GM19043 (cell line): ENCODE measurements around the gene ACOT13.
A peak's percentile ranks its signal among the peaks of the same experiment; 100 is the strongest.
"Not testable (repeated sequence)": the region's sequence is repeated elsewhere in the genome, so short reads cannot be mapped to it uniquely, and the experiment has no call there.

Experiments used
- ATAC-seq: cut with Tn5 transposase; IDR thresholded peaks from one replicate; pipeline ENCODE4 v1.9.1; 2021; ENCODE audit warnings: low read depth; ENCODE audit not compliant: unreplicated experiment

The ACOT13 gene

DNA sequence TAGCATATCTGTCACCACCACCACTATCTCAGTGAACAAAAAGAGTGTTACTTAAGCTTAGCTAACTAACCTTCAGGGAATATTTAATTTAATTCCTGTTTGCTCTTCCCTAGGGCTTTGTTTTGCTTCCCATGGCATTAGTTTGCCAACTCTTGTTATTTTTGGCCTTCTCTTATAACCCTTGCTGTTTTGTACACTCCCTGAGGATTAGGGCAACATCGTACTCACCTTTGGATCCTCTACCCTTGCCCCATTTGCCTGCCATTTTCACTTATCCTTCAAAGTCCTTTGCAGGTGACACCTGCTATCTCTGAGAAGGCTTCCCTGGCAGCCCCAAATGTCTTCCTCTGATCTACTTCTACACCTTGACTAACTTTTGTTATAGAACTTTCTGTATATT lies 23.7 kb downstream of the ACOT13 start:
- ATAC-seq = no peak

DNA sequence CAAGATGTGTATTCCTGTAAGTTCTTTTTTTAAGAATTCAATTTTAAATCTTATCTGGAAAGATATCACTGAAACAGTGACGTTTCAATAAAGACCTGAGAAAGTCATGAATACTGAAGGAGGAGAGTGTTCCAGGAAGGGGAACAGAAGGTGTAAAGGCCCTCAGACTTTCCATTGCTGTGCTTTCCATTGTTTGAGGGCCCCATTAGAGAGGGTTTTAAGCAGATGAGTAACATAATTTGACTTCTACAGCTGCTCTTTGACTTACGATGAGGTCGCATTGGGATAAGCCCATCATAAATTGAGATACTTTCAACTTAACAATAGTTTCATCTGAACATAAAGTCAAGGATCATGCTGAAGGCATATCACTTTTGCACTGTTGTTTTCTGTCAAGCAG lies 24.7 kb downstream of the ACOT13 start:
- ATAC-seq = no peak

DNA sequence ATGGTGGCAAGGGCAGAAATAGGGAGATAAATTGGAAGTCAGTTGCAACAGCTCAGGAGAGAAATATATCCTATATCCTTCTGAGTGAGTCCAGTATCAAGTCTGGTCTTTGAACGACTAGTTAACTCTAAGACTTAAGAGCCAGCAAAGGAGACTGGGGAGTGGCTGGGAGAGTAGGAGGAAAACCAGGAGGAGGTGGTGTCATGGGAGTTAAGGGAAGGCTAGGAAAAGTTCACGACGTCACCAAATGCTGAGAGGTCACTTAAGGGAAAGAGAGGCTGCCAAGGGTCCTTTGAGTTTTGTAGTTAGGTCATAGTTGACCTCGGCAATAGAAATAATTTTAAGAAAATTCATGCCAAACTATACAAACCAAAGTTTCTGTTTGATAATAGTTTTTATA lies 25.1 kb downstream of the ACOT13 start:
- ATAC-seq = no peak

DNA sequence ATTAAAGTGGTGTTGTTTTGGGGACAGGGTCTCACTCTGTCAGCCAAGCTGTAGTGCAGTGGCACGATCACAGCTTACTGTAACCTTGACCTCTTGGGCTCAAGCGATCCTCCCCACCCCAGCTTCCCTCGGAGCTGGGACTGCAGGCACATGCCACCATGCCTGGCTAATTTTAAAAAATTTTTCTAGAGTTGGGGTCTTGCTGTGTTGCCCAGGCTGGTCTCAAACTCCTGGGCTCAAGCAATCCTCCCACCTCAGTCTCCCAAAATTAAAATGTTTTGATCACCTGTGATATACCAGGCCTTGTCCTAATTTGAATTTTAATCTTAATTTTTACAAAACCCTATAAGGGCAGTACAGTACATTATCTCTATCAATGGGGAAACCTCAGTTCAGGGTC lies 25.5 kb downstream of the ACOT13 start:
- ATAC-seq = no peak

DNA sequence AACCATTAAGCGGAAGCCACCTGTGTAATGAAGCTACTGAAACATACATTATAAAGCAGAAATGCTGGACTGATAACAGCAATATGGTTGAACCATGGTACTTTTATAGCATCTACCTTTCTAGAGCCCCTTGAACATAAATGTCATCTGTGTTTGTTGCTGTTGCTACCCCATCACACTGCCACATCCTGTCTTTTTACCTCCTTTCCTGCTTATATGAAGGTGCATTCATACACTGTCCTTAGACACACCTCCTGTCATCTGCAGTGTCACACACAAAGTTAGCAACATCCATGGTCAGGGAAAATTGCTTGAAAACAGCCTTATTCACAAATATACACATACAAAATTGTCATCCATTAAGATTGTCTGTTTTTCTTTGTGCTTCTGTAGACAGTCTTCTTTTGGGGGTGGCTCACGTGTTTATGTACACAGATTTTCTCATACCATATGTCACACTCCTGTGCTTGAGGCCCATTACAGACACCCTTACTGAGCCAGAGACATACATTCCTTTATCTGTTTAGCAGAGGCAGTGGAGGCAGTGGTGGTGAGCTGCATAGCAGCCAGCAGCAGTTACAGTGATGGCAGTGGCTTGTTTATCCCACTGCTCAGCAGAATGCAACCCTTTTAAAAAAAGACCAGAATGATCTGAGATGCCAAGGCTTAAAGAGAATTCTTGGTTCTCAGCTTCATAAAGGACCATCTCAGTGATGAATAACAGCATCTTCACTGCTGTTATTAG lies 26.1 kb downstream of the ACOT13 start:
- no peak for ATAC-seq

DNA sequence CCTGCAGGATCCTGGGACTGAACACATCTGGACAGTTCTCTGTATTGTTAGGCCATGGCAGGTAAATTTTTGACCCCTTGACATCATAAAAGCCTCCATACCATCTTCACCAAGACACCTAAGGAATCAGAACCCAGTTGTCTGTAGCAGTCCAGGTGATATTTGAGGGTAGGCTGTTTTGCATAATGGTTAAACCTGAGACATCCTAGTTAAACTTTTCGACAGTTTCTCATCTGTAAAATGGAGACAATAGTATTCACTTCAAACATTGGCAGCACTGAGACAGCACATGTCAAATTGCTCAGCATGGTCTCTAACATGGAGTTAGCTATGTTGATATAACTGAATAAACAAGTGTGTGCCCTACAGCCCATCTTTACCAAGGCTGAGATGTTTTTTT lies 27.3 kb downstream of the ACOT13 start:
- peak; percentile 54 for ATAC-seq

DNA sequence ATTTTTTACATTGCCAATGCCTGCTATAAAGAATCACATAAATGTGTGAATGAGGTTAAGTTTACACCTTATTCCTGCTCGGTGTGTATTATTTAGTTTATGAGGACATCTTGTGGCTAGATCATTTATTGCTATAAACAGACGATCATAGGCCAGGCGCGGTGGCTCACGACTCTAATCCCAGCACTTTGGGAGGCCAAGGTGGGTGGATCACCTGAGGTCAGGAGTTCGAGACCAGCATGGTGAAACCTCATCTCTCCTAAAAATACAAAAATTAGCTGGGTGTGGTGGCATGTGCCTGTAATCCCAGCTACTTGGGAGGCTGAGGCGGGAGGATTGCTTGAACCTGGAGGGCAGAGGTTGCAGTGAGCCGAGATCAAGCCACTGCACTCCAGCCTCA lies 28.8 kb downstream of the ACOT13 start:
- not testable (repeated sequence) for ATAC-seq

DNA sequence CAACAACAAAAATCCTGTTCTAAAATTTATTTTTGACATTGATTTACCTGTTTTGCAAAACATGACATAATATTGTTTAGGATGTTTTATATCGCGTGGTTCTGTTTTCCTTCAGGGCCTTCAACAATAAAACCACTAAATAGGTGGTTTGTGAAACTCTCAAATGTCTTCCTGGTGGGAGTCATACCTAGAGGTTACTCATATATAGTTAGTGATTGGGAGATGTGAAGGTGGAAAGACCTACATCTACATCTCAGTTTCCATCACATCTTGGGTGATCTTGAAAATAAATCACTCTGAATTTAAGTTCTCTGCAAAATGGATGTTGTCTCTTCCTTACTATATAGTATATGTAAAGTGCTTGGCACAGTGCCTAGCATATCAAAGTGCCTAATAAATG lies 29.2 kb downstream of the ACOT13 start:
- no peak for ATAC-seq

DNA sequence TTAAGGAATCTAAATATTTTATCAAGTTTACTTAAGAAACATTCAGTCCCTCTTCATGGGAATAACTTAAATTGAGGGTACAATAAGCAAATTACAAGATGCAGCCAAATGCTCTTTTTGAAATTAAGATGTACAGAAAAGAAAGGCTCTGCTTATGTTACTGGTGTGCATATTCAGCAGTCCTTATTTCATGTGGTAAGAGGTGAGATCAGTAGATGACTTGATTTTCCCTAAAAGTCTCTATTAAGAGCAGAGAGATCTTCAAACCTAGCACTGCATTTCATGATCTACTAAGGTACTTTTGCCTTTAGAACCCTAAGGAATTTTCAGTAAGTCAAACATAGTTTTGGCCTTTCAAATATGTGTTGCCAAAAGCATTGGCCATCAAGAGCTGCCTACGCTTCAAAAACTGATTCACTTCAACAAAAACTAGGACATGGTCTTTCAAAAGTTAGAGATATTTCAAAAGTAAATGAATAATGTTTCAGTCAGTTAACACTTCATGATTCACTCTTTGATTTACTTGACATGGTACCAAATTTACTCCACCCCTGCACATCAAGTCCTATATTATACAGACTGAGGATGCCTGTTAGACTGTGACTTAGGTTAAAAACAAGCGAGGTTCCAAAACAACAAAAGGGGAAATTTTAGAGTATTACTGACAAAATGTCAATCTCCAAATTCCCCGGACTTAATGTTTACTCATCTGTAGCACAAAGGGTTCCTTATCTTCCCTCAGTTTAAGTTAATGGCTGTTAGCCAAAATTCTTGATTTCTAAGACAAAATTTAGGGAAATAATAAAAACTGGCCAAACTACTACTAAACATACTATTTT lies 32.9 kb downstream of the ACOT13 start:
- no peak for ATAC-seq

DNA sequence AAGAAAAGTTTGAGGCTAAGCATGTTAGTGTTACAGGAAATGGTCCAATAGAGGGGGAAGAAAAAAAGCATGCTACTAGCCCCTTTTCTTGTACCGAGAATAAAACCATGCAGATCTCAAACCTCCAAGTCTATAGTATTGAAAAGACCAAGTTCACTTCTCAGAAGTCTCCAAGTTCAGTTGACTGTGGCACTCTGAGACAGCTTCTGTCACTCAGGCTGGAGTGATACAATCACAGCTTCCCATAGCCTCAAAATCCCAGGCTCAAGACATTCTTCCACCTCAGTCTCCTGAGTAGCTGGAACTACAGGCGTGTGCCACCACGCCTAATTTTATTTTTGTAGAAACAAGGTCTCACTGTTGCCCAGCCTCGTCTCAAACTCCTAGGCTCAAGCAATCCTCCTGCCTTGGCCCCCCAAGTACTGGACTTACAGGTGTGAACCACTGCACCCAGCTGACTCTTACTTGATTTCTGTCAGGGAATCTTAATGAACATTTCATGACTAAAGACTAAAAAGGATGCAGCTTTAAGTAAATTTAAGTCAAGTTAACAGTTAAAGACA lies 35.9 kb downstream of the ACOT13 start:
- ATAC-seq = no peak

DNA sequence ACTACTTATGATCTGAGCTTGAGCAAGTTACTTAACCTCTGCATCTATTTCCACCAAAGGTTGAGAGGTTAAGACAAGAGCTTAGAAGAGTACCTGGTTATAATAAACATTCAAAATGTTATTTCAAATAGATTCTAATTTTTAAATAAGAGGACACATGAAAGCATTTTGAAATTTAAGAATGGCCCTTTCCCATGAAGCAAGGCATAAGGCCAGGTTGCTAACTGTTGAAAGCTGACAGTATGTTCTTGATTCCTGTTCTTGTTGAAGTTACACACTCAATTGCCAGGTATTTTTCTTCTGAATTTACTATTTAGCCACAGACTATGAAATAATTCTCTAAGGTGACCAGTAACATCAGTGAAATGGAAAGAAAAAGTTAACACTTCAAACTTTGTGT lies 37.6 kb downstream of the ACOT13 start:
- no peak for ATAC-seq

DNA sequence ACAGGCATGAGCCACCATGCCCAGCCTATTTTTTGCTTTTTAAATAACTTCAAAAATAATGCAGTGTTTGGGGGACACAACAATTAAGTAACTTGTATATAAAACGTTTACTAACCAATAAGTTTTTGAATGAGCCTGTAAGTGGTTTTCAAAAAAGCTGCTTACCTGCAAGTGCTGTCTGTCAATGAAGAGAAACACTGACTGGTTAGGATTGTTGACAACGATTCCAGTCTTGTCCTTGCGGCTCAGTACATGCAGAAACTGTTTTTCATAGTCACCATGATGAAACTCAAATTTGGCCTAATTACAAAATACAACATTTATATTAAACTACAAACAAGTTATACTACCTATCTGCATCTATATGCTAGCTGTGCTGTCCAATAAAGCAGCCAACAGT lies 41.7 kb downstream of the ACOT13 start:
- no peak for ATAC-seq

DNA sequence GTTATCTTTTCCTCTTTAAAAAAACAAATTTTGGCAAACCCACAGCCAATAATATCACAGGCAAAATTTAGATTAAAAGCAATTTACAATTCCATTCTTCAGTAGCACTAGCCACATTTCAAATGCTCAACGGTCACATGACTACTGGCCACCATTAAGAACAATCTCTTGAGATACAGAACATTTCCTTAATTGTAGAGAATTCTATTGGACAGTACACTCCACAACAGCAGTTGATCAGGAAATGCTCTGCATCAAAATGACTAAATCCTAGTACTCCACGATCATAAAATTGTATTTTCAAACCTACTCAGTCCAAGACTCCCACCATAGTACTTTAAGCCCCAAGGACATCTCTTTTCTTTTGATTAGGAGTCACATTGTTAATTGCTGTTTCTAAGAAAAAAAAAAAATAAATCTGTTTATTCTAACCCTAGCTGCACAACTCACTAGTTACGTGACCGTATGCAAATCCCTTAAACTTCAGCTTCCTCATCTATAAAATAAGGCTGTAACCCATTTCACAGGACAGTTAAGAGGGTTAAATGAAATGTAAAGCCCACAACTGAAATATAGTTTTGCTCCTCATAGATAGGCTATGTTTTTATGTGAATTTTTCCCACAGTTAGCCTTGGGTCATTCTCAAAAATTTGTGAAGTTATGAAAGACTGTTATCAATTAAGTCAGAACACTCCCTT lies 42.3 kb downstream of the ACOT13 start:
- ATAC-seq = no peak

DNA sequence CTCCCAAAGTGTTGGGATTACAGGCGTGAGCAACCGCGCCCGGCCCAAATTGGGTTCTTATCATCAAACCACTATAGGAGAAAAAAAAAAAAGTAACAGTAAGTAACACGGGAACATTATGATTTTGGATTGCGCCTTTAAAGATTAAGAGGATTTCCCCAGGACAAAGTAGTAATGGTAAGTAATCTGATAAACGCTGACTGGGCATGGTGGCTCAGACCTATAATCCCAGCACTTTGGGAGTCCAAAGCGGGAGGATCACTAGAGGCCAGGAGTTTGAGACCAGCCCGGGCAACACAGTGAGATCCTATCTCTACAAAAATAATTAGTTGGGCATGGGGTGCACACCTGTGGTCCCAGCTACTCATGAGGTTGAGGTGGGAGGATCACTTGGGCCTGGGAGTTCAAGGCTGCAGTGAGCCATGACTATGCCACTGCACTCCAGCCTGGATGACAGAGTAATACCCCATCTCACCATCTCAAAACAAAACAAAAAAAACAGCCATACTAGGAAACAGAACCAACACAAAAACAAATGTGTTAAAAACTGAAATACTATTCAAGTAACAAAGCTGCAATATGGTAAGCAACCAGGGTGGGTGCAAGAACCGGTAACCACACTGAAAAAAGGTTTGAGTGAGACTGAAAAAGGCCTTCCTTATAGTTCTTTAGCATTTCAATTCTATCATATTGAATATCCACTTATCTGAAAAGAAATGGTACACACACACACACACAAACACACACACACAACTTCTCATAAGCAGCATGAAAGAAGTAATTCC lies 43.8 kb downstream of the ACOT13 start:
- ATAC-seq = no peak

DNA sequence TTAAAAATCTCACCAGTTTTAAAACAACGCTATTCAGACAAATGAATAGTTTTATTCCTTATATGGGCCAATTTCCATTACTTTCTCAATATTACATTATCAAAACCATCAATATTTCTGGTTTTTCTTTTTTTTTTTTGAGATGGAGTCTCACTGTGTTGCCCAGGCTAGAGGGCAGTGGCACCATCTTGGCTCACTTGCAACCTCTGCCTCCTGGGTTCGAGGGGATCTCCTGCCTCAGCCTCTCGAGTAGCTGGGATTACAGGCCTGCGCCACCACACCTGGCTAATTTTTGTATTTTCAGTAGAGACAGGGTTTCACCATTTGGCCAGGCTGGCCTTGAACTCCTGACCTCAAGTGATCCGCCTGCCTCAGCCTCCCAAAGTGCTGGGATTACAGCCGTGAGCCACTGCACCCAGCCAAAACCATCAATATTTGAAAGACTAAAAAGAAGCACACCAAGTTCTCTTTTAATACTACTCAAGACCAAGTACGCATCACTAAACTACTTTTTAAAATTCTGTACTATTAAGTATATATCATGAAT lies 49.8 kb downstream of the ACOT13 start:
- ATAC-seq = not testable (repeated sequence)

DNA sequence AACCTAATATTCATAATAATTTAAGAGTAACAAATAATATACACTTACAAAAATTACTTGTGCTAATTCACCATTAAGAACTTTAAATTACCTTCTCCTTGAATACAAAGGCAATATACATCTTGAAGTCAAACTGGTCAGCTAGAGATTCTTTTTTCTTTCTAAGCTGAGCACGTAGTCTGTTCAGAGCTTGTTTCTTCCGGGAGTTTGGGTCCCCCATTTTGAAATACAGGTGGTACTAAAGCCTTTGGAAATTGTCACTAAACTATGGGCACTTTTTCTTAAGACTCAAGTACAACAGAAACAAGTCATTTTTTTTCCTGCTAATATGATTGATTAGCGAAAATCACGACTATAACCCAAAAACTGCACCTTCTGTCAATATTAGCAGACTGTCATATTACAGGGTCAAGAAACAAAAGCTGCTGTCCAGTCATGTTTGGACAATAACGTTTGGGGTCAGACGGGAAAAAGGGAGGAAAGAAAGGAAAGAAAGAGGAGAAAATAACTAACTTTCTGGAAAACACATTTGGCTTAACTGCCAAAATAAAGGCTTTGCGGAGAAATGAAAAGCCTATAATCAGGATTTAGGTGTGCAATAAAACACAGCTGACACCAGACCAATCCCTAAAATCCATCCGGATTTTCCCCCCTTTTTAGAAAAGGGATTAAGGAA lies 51.7 kb downstream of the ACOT13 start:
- ATAC-seq = no peak

DNA sequence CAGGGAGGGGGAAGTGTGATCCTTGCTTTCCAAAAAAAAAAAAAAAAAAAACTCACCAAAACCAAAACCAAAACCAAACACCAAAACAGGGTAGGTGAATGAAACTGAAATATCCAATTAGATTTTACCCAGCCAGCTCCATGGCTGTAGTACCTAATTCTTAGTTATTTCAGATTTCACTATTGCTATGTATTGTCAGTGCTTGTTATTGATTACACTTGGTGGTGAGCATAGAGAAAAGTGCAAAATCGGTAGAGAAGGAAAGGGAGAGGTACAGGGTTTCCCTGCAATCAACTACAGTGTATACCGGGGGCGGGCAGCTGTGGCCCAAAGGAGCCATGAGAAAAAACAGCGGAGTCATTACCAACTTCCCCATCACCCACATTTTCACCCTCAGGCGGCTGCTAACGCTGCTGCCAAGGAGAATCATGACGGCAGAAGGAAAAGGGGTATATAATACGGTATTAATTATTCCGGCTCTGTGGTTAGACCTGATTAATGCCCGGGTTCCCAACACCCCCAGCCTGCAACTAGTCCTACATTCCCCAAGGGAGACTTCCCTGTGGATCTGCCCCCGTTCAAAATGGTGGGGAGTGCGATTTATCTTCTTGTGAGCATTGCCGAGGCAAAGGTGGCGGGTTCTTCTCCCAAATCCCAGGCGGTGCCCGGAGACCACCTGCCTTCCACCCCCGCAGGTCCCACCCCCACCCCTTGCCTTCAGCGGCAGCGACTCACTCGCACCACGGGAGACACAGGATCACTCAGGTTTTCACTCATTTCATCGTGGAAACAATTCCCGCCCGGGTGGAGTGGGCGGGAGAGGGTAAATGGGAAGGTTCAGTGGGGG lies 52.5 kb downstream of the ACOT13 start, which contains the start of gene C6orf62:
C6orf62 (minus strand) TSS at position 30 of the 847 bp plus-strand sequence. CDS start 486 bp downstream, outside the sequence.
- ATAC-seq = no peak

DNA sequence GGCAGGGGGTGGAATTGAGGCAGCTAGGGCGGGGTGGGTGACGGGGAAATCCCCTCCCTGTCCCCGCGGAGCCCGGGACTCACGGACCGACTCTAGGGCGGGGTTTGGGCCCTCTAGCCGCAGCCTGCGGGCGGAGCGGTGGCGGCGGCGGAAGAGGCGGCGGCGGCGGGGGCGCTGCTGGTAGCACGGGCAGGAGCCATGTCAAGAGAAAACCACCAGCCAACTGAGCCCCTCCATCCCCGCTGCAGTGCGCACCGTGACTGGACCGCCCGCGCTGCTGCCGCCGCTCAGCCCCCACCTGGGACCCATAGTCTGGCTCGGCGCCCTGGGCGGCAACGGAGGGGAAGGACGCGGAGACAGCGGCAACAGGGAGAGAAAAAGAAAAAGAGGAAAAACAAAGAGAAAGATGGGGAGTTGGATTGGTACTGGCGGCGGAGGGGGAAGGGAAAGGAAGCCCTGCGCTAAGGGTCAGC lies 53.3 kb downstream of the ACOT13 start:
- no peak for ATAC-seq
